HL-60 (cell line): Measurements from ENCODE around the gene CAMK2D.

Experiments used
- DNase-seq, 2 experiments: peaks; one replicate each; pipeline ENCODE4 v3.0.0-alpha.2; 2010 to 2020; ENCODE audit warnings: low read depth in 1 of 2, low spot score in 1 of 2
- H3K27ac ChIP-seq: fragments of 250-450 bp; sonication (Bioruptor Pico); replicated peaks from 2 replicates; pipeline ENCODE4 v1.5.1; 2020; ENCODE audit warnings: mild to moderate bottlenecking, moderate library complexity
- H3K27me3 ChIP-seq: fragments of 250-450 bp; sonication (Bioruptor Pico); 2 replicates; pipeline ENCODE4 v1.5.1; 2021; ENCODE audit warnings: mild to moderate bottlenecking, moderate library complexity; ENCODE audit not compliant: insufficient read depth, poor library complexity, severe bottlenecking
- H3K4me3 ChIP-seq: replicated peaks from 2 replicates; pipeline ENCODE4 v1.5.1; 2011; ENCODE audit warnings: mild to moderate bottlenecking, control low read depth, low read length; ENCODE audit not compliant: insufficient read depth
- CTCF ChIP-seq: IDR thresholded peaks from one replicate; pipeline ENCODE4 v1.5.1; 2011; ENCODE audit warnings: low read length, control low read depth, inconsistent platforms; ENCODE audit not compliant: insufficient read depth
- GABPA ChIP-seq: IDR thresholded peaks from 2 replicates; pipeline ENCODE4 v1.6.1; 2012; ENCODE audit warnings: low read depth
- POLR2AphosphoS5 ChIP-seq: IDR thresholded peaks from 2 replicates; pipeline ENCODE4 v1.6.1; 2012; ENCODE audit warnings: low read depth
- REST ChIP-seq: IDR thresholded peaks from 2 replicates; pipeline ENCODE4 v1.6.1; 2012; ENCODE audit warnings: low read depth; ENCODE audit not compliant: insufficient replicate concordance
- SPI1 ChIP-seq: IDR thresholded peaks from 2 replicates; pipeline ENCODE4 v1.6.1; 2012; ENCODE audit warnings: low read depth, mild to moderate bottlenecking, borderline replicate concordance

Gene CAMK2D

GRCh38 chr4:113467581-113467980 lies 294.0 kb downstream of the CAMK2D start:
- Histone ChIP-seq H3K4me3 (no peak overlapping the region), H3K27ac (no peak overlapping the region), H3K27me3 (no peaks in the 10 kb centered on the region)
- peak in 1 of 2 experiments; percentile 35 for DNase-seq
- TF ChIP-seq CTCF (no peak), REST (no peak), POLR2AphosphoS5 (no peak), GABPA (no peak), SPI1 (no peak)

GRCh38 chr4:113462286-113462685 lies 299.3 kb downstream of the CAMK2D start:
- Histone ChIP-seq H3K27ac (no peak overlapping the region), H3K27me3 (no peaks in the 10 kb centered on the region), H3K4me3 (no peak overlapping the region)
- TF ChIP-seq SPI1 (no peak), REST (no peak), GABPA (no peak), POLR2AphosphoS5 (no peak), CTCF (no peak)
- no peak for DNase-seq

GRCh38 chr4:113461281-113461680 lies 300.3 kb downstream of the CAMK2D start:
- no peak overlapping the region for H3K4me3 ChIP-seq
- H3K27ac ChIP-seq: no peak overlapping the region
- no peaks in the 10 kb centered on the region for H3K27me3 ChIP-seq
- no peak for TF ChIP-seq REST
- TF ChIP-seq SPI1: no peak
- no peak for TF ChIP-seq POLR2AphosphoS5
- TF ChIP-seq GABPA: no peak
- TF ChIP-seq CTCF: no peak
- no peak for DNase-seq
